ENCODE measurements around the gene OAS3. TPM values are rescaled to one million over a fixed set of nuclear protein-coding genes. Genes with fewer than 3 reads are reported as not detected.

The OAS3 gene
- total and polyA plus RNA-seq, 9 of the 15 experiments (the other 6 are each of a cell fraction or from before 2014, with no cell fraction given): 0.21 to 2.0 (median 0.83) TPM

GRCh38 chr12:112898380-112898779, 39.9 kb upstream of the OAS3 start:
- intact Hi-C loops (cut with micrococcal nuclease) (no loop called here), in situ Hi-C loops (cut with MboI) (no loop called here)
- H3K9me1 ChIP-seq (ENCODE audit: control insufficient read depth, insufficient read depth, low read length): no peaks in the 10 kb centered on the region
- H4K20me1 ChIP-seq (replicated peaks; ENCODE audit: control insufficient read depth, insufficient read depth, low read length): no peaks in the 10 kb centered on the region; the same call in 1 of the 2 replicates
- H3K4me2 ChIP-seq (ENCODE audit: insufficient read depth, low read length): no peak overlapping the region
- H2AFZ ChIP-seq (ENCODE audit: low read depth, low read length): no peak overlapping the region
- H3K27me3 ChIP-seq (ENCODE audit: control insufficient read depth in 2 of 2, insufficient read depth in 2 of 2, low read length in 2 of 2): peaks cover 2 to 11% of the 10 kb centered on the region in 2 experiments; a peak in 2 of 5 replicates
- H3K9ac ChIP-seq (ENCODE audit: insufficient read depth in 1 of 2, low read depth in 2 of 2, low read length in 2 of 2): no peak overlapping the region
- H3K4me1 ChIP-seq (replicated peaks in 1 of 2; ENCODE audit: control insufficient read depth in 2 of 2, insufficient read depth in 2 of 2, low read length in 2 of 2): no peaks in the 10 kb centered on the region
- WGBS (ENCODE audit: insufficient coverage, low coverage, missing lambda C conversion rate): under 1% methylated on average over 6 of the region's 6 CpGs
- ATAC-seq: no peak
- H3K4me3 ChIP-seq: no peak overlapping the region
- no TSS peak for BruUV-seq (replicated peaks)
- ChIA-PET CTCF (ENCODE audit: low intra/inter-chr PET ratio) (no interaction called here), POLR2A (interaction anchor here (1.5 kb wide), 1 partner anchor 15 kb away, joined by 3 read pairs; no protein-coding TSS in a partner anchor)
- no peaks in the 10 kb centered on the region for H3K79me2 ChIP-seq (ENCODE audit: control insufficient read depth, insufficient read depth, low read length)
- no peak for DNase-seq (ENCODE audit: extremely low read depth in 1 of 4, low spot score in 3 of 4)
- no peak overlapping the region for H3K27ac ChIP-seq (ENCODE audit: extremely low read depth, low read depth, low read length)
- TF ChIP-seq TFAM (CRISPR knock-in tag; conservative IDR thresholded peaks at IDR 0.05) (no peak), XRCC3 (IDR thresholded peaks at IDR 0.05) (no peak), GTF2F1 (IDR thresholded peaks at IDR 0.05; ENCODE audit: low read depth, low read length) (no peak), MEIS2 (IDR thresholded peaks at IDR 0.05; ENCODE audit: partially characterized antibody) (no peak)
- no peaks in the 10 kb centered on the region for H3K36me3 ChIP-seq (ENCODE audit: control insufficient read depth, insufficient read depth, low read length)
- no peaks in the 10 kb centered on the region for H3K9me3 ChIP-seq (replicated peaks; ENCODE audit: control insufficient read depth, insufficient read depth, low read depth, low read length)
- no peak for FAIRE-seq

- BruUV-seq (replicated peaks): no TSS peak
- Histone ChIP-seq H3K9ac (ENCODE audit: insufficient read depth in 1 of 2, low read depth in 2 of 2, low read length in 2 of 2) (no peak overlapping the region), H3K36me3 (ENCODE audit: control insufficient read depth, insufficient read depth, low read length) (no peaks in the 10 kb centered on the region), H4K20me1 (replicated peaks; ENCODE audit: control insufficient read depth, insufficient read depth, low read length) (no peaks in the 10 kb centered on the region; the same call in 1 of the 2 replicates), H3K4me2 (ENCODE audit: insufficient read depth, low read length) (no peak overlapping the region), H3K9me1 (ENCODE audit: control insufficient read depth, insufficient read depth, low read length) (no peaks in the 10 kb centered on the region), H2AFZ (ENCODE audit: low read depth, low read length) (no peak overlapping the region), H3K27me3 (ENCODE audit: control insufficient read depth in 2 of 2, insufficient read depth in 2 of 2, low read length in 2 of 2) (peaks cover under 1 to 11% of the 10 kb centered on the region in 2 experiments; a peak in 2 of 5 replicates), H3K79me2 (ENCODE audit: control insufficient read depth, insufficient read depth, low read length) (no peaks in the 10 kb centered on the region), H3K27ac (ENCODE audit: extremely low read depth, low read depth, low read length) (no peak overlapping the region), H3K4me3 (no peak overlapping the region), H3K4me1 (replicated peaks in 1 of 2; ENCODE audit: control insufficient read depth in 2 of 2, insufficient read depth in 2 of 2, low read length in 2 of 2) (no peaks in the 10 kb centered on the region), H3K9me3 (replicated peaks; ENCODE audit: control insufficient read depth, insufficient read depth, low read depth, low read length) (no peaks in the 10 kb centered on the region)
- POLR2A ChIA-PET: interaction anchor here (0.5 kb wide), 1 partner anchor 897 kb away, joined by 3 read pairs; no protein-coding TSS in a partner anchor
- DNase-seq (ENCODE audit: extremely low read depth in 1 of 4, low spot score in 3 of 4) (peak; percentile 38 to 68 (median 54)), FAIRE-seq (peak; percentile 90), ATAC-seq (peak; percentile 70)
- CTCF ChIA-PET (ENCODE audit: low intra/inter-chr PET ratio): no interaction called here
- in situ Hi-C loops (cut with MboI): no loop called here
- WGBS (ENCODE audit: insufficient coverage, low coverage, missing lambda C conversion rate): 14% methylated on average over 9 of the region's 11 CpGs
- intact Hi-C loops (cut with micrococcal nuclease): no loop called here
- TF ChIP-seq ZNF282 (CRISPR knock-in tag; IDR thresholded peaks at IDR 0.05) (no peak), ZNF311 (CRISPR knock-in tag; IDR thresholded peaks at IDR 0.05) (no peak), ZNF431 (CRISPR knock-in tag; IDR thresholded peaks at IDR 0.05) (no peak), ZNF184 (CRISPR knock-in tag; IDR thresholded peaks at IDR 0.05) (no peak), SMC3 (conservative IDR thresholded peaks at IDR 0.05; ENCODE audit: insufficient read depth, low read depth, low read length) (0 out of 2 replicates have a peak, but pooled peaks have one; percentile 18), ZNF23 (CRISPR knock-in tag; IDR thresholded peaks at IDR 0.05) (peak; percentile 91), NFIX (CRISPR knock-in tag; IDR thresholded peaks at IDR 0.05; ENCODE audit: low read depth) (no peak), HNRNPK (IDR thresholded peaks at IDR 0.05; ENCODE audit: low read depth, low read length, poor library complexity, severe bottlenecking) (no peak), GABPB1 (CRISPR knock-in tag; IDR thresholded peaks at IDR 0.05) (no peak), SIN3A (IDR thresholded peaks at IDR 0.05; ENCODE audit: borderline replicate concordance in 2 of 2, control insufficient read depth in 1 of 2, low read depth in 2 of 2, low read length in 2 of 2) (no peak), MCM3 (IDR thresholded peaks at IDR 0.05) (no peak)
These were observed 37.8 kb upstream of the OAS3 start for GRCh38 chr12:112900298-112901145.
